K562 (cell line): ENCODE data around the gene SPON2. TPM values are rescaled to one million over a fixed set of nuclear protein-coding genes. Genes with fewer than 3 reads are reported as not detected.
A peak's percentile ranks its signal among the peaks of the same experiment; 100 is the strongest.

Source experiments
- ATAC-seq: fragments of 200-7000 bp; cut with Tn5 transposase; 3 replicates; pipeline ENCODE4 v1.9.1; 2020; ENCODE audit warnings: moderate library complexity
- BruUV-seq: library from RNA; stranded (reverse); fragments of 400-500 nt; replicated peaks from 2 replicates; lab custom pipeline; 2021; lab: Mats Ljungman, UMichigan
- CTCF ChIA-PET: fragments of 300-600 bp; formaldehyde crosslinking; extraction: SDS; loops from one replicate; lab custom pipeline; 2021; ENCODE audit warnings: low intra/inter-chr PET ratio; lab: Yijun Ruan, JAX
- POLR2A ChIA-PET: fragments of 300-600, 350-650 bp; sonication (Branson Sonifier 250); formaldehyde crosslinking; extraction: SDS; loops from one replicate; lab custom pipeline; 2021; ENCODE audit warnings: antibody characterized with exemption, inconsistent platforms; lab: Yijun Ruan, JAX
- DNase-seq, 4 experiments: peaks; one replicate each; pipeline versions ENCODE4 v3.0.0 to v3.0.0-alpha.2; 2011 to 2018; ENCODE audit warnings: low spot score in 3 of 4, mixed read lengths in 3 of 4; ENCODE audit errors: extremely low read depth in 1 of 4
- FAIRE-seq: peaks from 2 replicates; lab custom pipeline; 2011; peaks lifted over from hg19 to GRCh38; lab: Jason Lieb, UNC
- H2AFZ ChIP-seq: 2 replicates; pipeline ENCODE4 v1.6.0; 2011; ENCODE audit warnings: low read depth, low read length, control low read depth, inconsistent platforms
- H3K27ac ChIP-seq: fragments of 200-600 bp; 3 replicates; pipeline ENCODE4 v1.8.0; 2011; ENCODE audit warnings: low read depth, mild to moderate bottlenecking, control low read depth, inconsistent platforms, low read length, moderate library complexity, mixed read lengths; ENCODE audit errors: extremely low read depth
- H3K27me3 ChIP-seq, 2 experiments: fragments of 300-600 bp in 1 of 2; 2 replicates in 1 of 2; 3 replicates in 1 of 2; pipeline versions ENCODE4 v1.6.0 to v1.8.0; 2011; ENCODE audit warnings: inconsistent platforms in 2 of 2, low read length in 2 of 2, mild to moderate bottlenecking in 1 of 2, mixed read lengths in 1 of 2, moderate library complexity in 1 of 2; ENCODE audit not compliant: control insufficient read depth in 2 of 2, insufficient read depth in 2 of 2
- H3K36me3 ChIP-seq: fragments of 300-600 bp; 3 replicates; pipeline ENCODE4 v1.8.0; 2011; ENCODE audit warnings: mild to moderate bottlenecking, low read length, inconsistent platforms; ENCODE audit not compliant: control insufficient read depth, insufficient read depth
- H3K4me1 ChIP-seq, 2 experiments: fragments of 200-600 bp in 1 of 2; replicated peaks in 1 of 2; 2 replicates in 1 of 2; 3 replicates in 1 of 2; pipeline versions ENCODE4 v1.5.1 to v1.8.0; 2011; ENCODE audit warnings: inconsistent platforms in 2 of 2, low read length in 2 of 2, mild to moderate bottlenecking in 1 of 2, mixed read lengths in 1 of 2, moderate library complexity in 1 of 2; ENCODE audit not compliant: control insufficient read depth in 2 of 2, insufficient read depth in 2 of 2
- H3K4me2 ChIP-seq: 2 replicates; pipeline ENCODE4 v1.6.1; 2011; ENCODE audit warnings: low read length, control low read depth, inconsistent platforms, mixed read lengths; ENCODE audit not compliant: insufficient read depth
- H3K4me3 ChIP-seq: fragments of 200-600 bp; sonication (generic), shearing (Covaris generic); 2 replicates; pipeline ENCODE4 v1.5.1; 2016; ENCODE audit warnings: control low read depth, inconsistent platforms
- H3K79me2 ChIP-seq: fragments of 200-600 bp; 3 replicates; pipeline ENCODE4 v1.8.0; 2011; ENCODE audit warnings: low read length, inconsistent platforms; ENCODE audit not compliant: control insufficient read depth, insufficient read depth
- H3K9ac ChIP-seq, 2 experiments: 2 replicates each; pipeline versions ENCODE4 v1.6.0 to v1.6.1; 2011; ENCODE audit warnings: low read depth in 2 of 2, low read length in 2 of 2, control low read depth in 1 of 2, inconsistent platforms in 1 of 2, mild to moderate bottlenecking in 1 of 2, mixed read lengths in 1 of 2; ENCODE audit not compliant: insufficient read depth in 1 of 2
- H3K9me1 ChIP-seq: one replicate; pipeline ENCODE4 v1.6.0; 2011; ENCODE audit warnings: inconsistent platforms, mild to moderate bottlenecking, low read length, moderate library complexity; ENCODE audit not compliant: control insufficient read depth, insufficient read depth
- H3K9me3 ChIP-seq: replicated peaks from 2 replicates; pipeline ENCODE4 v1.5.1; 2011; ENCODE audit warnings: low read depth, low read length, inconsistent platforms; ENCODE audit not compliant: control insufficient read depth, insufficient read depth
- H4K20me1 ChIP-seq: replicated peaks from 2 replicates; pipeline ENCODE4 v1.6.1; 2011; ENCODE audit warnings: low read length, inconsistent platforms, mixed read lengths; ENCODE audit not compliant: control insufficient read depth, insufficient read depth
- FOXK1 ChIP-seq: sonication (generic); formaldehyde crosslinking; IDR thresholded peaks from 2 replicates; pipeline ENCODE4 v1.8.0; 2022; ENCODE audit warnings: missing genetic modification reagents, mild to moderate bottlenecking, borderline replicate concordance
- HNRNPLL ChIP-seq: fragments of 200-400 bp; formaldehyde crosslinking; IDR thresholded peaks from 2 replicates; pipeline ENCODE4 v1.6.1; 2017; ENCODE audit warnings: low read length, low read depth, mild to moderate bottlenecking; ENCODE audit not compliant: poor library complexity, severe bottlenecking
- TAF7 ChIP-seq: fragments of 450-650 bp; IDR thresholded peaks from 2 replicates; pipeline ENCODE4 v1.6.1; 2016; ENCODE audit warnings: missing genetic modification characterization, missing compliant biosample characterization
- WGBS: fragments of 100-300 bp; shearing (Covaris generic); methylation state at CpG from one replicate; pipeline ENCODE4 v1.1.6; 2016; ENCODE audit warnings: low coverage, mixed read lengths; ENCODE audit not compliant: insufficient coverage; ENCODE audit errors: missing lambda C conversion rate; 5-methylcytosine and 5-hydroxymethylcytosine counted together
- in situ Hi-C: fragments of 300-500 bp; cut with MboI; formaldehyde crosslinking; loops from 4 replicates; pipeline ENCODE4 v1.15.0; 2018; ENCODE audit warnings: inconsistent platforms, mixed read lengths
- intact Hi-C: fragments of 100-400 bp; cut with micrococcal nuclease; formaldehyde crosslinking; loops from 2 replicates; pipeline ENCODE4 v1.14.2; 2022
- polyA plus RNA-seq, 8 experiments: library from polyadenylated mRNA; depleted of rRNA in 4 of 8; stranded (reverse) in 5 of 8; unstranded in 3 of 8; fragments of >200 nt; fragmentation: Nextera tagmentation in 2 of 8; fragmentation: Illumina TruSeq in 1 of 8; extraction: Ambion mirVana in 2 of 8; extraction: Trizol in 1 of 8; gene quantifications; 2 replicates each; pipeline versions ENCODE4 v1.2.1 to v1.2.3, GENCODE V29; 2011 to 2014; ENCODE audit warnings: inconsistent platforms in 1 of 8, missing spikeins in 1 of 8
- total RNA-seq, 7 experiments: library from RNA; depleted of rRNA in 6 of 7; stranded (reverse); fragments of >200 nt in 6 of 7; fragmentation: Illumina TruSeq in 2 of 7; extraction: Trizol in 2 of 7; gene quantifications; 2 replicates each; pipeline versions ENCODE4 v1.2.1 to v1.2.3, GENCODE V29; 2011 to 2021; ENCODE audit warnings: low replicate concordance in 1 of 7

The SPON2 gene
- total and polyA plus RNA-seq, 9 of the 15 experiments (the other 6 are each of a cell fraction or from before 2014, with no cell fraction given) = 0.21 to 2.2 (median 0.83) TPM

DNA sequence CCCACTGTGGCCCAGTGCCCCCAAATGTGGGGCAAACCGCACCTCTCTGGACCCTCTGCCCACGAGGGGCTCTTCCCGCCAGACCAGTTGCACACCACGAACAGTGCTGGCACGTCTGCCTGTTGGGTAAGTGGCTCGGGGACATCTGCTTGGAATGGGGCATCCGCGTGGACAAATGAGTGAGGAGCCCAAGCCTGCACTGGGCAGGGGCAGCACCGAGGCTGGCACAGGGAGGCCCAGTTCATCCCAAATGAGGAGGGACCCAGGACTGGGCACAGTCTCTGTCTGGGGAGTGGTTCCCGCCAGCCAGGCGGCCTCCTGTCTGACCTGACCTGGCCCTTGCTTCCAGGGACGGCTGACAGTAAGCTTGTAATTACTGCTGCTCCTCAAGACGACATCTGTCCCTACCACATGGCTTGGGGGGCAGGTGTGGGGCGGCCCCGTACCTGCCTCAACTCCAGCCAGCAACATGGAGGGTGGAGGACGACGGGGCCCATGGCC lies 3.2 kb downstream of the SPON2 start (continued):
- TF ChIP-seq HNRNPLL = no peak

DNA sequence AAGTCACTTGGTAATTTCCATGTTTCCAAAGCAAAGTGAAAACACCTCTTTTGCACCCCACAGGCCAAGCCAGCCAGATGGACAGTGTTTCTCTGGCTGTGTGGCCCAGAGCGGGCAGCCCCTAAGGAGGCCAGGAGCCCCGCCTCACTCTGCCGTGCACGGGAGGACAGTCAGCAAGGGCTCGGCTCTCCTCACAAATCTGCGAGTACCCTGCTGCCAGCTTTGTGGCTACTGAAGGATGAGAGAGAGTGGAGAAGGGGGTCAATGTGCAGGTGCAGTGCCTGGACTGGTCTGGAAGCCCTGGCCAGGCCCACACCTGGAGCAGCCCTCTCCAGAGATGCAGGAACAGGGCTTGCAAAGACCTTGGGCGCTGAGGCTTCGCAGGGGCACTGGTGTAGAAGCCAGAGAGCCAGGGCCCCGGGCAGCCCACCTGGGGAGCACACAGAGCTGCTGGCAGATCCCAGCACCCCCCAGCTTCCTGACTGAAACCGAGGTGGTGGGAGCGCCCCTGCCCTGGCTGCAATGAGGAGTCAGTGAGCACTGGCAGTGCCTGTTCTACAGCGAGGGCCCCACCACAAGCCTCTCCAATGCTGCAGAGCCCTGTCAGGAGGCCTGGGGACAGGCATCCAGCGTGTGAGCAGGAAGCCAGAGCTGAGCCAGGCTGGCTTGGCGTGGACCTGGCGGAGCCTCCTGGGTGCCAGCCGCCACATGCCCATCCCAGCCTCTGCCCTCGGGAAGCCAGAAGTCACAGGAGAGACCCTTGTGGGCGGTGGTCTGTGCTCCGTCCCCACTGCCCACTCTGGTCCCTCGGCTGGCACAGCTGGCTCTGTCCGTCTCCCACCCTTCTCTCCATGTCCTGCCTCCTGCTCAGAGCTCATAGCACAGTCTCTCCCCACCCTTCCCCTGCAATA lies 3.9 kb downstream of the SPON2 start:
- Histone ChIP-seq H3K4me1 (peaks cover 5 to 54% of the 10 kb centered on the region in 2 experiments; a peak in 2 of 5 replicates), H3K4me2 (peak overlapping the region; percentile 87; the same call in 1 of the 2 replicates), H3K4me3 (no peak overlapping the region), H3K9ac (peak overlapping the region; percentile 65 to 82; a peak in 3 of 4 replicates), H3K79me2 (no peaks in the 10 kb centered on the region), H3K27ac (no peak overlapping the region), H2AFZ (peak overlapping the region; percentile 99), H3K9me3 (no peaks in the 10 kb centered on the region), H3K36me3 (no peaks in the 10 kb centered on the region), H3K9me1 (no peaks in the 10 kb centered on the region), H4K20me1 (no peaks in the 10 kb centered on the region), H3K27me3 (no peaks in the 10 kb centered on the region; a peak in 1 of 5 replicates)
- TF ChIP-seq FOXK1 = peak; percentile 17; the same call in 1 of the 2 replicates
- TF ChIP-seq TAF7 (tag) = no peak
- in situ Hi-C loops = no loop called here
- intact Hi-C loops = loop anchor here (5.0 kb wide), 1 partner anchor 34 kb away; no protein-coding TSS in a partner anchor
- WGBS = 45% methylated on average over 18 of the region's 21 CpGs
- FAIRE-seq (no peak), ATAC-seq (no peak), DNase-seq (no peak)
- POLR2A ChIA-PET = interaction anchor here (0.9 kb wide), 1 partner anchor 121 kb away, joined by 4 read pairs; the partner anchor contains the start of gene MAEA
- CTCF ChIA-PET = no interaction called here
- BruUV-seq = no TSS peak
